Measurements from ENCODE around the gene POR. TPM values are rescaled to one million over a fixed set of nuclear protein-coding genes. Genes with fewer than 3 reads are reported as not detected.
A peak's percentile ranks its signal among the peaks of the same experiment; 100 is the strongest.
"Not testable (repeated sequence)": the region's sequence is repeated elsewhere in the genome, so short reads cannot be mapped to it uniquely, and the experiment has no call there.

The POR gene
- total and polyA plus RNA-seq, 2 experiments from 2014 or later, result 87.9 to 97.9 TPM

DNA sequence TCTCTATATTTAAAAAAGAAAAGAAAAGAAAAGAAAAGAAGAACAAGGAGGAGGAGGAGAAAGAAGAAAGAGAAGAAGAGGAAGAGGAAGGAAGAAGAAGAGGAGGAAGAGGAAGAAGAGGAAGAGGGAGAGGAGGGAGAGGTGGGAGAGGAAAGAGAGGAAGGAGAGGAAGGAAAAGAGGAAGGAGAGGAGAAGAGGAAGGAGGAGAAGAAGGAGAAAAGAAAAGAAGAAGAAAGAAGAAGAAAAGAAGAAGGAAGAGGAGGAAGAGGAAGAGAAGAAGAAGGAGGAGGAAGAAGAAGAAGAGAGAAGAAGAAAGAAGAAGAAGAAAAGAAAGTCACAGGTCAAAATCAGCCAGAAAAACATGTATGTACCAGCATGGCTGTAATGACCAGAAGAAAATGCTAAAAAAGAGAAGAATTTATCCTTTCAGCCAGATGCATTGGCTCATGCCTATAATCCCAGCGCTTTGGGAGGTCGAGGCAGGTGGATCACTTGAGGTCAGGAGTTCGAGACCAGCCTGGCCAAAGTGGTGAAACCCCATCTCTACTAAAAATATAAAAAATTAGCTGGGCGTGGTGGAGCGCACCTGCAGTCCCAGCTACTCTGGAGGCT, 5.3 kb upstream of the POR start:
- Histone ChIP-seq H3K27ac (no peak overlapping the region), H3K4me3 (no peak overlapping the region), H3K36me3 (no peaks in the 10 kb centered on the region), H3K4me1 (ENCODE audit: low read depth) (peaks cover 3% of the 10 kb centered on the region), H3K9me3 (ENCODE audit: low read depth) (no peaks in the 10 kb centered on the region), H3K27me3 (no peaks in the 10 kb centered on the region)
- TF ChIP-seq, protein P1, sequence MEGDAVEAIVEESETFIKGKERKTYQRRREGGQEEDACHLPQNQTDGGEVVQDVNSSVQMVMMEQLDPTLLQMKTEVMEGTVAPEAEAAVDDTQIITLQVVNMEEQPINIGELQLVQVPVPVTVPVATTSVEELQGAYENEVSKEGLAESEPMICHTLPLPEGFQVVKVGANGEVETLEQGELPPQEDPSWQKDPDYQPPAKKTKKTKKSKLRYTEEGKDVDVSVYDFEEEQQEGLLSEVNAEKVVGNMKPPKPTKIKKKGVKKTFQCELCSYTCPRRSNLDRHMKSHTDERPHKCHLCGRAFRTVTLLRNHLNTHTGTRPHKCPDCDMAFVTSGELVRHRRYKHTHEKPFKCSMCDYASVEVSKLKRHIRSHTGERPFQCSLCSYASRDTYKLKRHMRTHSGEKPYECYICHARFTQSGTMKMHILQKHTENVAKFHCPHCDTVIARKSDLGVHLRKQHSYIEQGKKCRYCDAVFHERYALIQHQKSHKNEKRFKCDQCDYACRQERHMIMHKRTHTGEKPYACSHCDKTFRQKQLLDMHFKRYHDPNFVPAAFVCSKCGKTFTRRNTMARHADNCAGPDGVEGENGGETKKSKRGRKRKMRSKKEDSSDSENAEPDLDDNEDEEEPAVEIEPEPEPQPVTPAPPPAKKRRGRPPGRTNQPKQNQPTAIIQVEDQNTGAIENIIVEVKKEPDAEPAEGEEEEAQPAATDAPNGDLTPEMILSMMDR (IDR thresholded peaks at IDR 0.05; ENCODE audit: low read depth, low read length), result no peak
- DNase-seq (ENCODE audit: low read depth in 1 of 2, low spot score in 1 of 2), result no peak

DNA sequence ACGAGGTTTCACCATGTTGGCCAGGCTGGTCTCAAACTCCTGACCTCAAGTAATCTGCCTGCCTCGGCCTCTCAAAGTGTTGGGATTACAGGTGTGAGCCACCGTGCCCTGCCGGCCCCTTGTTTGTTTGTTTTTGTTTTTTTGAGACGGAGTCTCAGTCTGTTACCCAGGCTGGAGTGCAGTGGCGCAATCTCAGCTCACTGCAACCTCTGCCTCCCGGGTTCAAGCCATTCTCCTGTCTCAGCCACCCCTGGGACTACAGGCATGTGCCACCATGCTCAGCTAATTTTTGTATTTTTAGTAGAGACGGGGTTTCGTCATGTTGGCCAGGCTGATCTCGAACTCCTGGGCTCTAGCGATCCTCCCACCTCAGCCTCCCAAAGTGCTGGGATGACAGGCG, 3.8 kb upstream of the POR start:
- not testable (repeated sequence) for H3K9me3 ChIP-seq (ENCODE audit: low read depth); H3K27ac ChIP-seq; H3K4me3 ChIP-seq; H3K36me3 ChIP-seq; H3K4me1 ChIP-seq (ENCODE audit: low read depth); DNase-seq (ENCODE audit: low read depth in 1 of 2, low spot score in 1 of 2); H3K27me3 ChIP-seq

DNA sequence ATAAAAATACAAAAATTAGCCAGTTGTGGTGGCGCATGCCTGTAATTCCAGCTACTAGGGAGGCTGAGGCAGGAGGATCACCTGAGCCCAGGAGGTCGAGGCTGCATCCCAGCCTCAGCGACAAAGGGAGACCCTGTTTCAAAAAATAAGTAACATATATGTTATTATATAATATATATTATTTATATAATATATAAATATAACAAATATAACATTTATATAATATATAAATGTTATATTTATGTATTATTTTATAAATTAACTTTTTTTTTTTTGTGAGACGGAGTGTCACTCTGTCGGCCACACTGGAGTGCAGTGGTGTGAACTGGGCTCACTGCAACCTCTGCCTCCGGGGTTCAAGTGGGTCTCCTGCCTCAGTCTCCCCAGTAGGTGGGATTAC, 1.5 kb upstream of the POR start:
- Histone ChIP-seq H3K36me3 (no peaks in the 10 kb centered on the region), H3K9me3 (ENCODE audit: low read depth) (no peaks in the 10 kb centered on the region), H3K27me3 (no peaks in the 10 kb centered on the region), H3K27ac (no peak overlapping the region), H3K4me3 (no peak overlapping the region), H3K4me1 (ENCODE audit: low read depth) (peaks cover 3% of the 10 kb centered on the region)
- TF ChIP-seq, protein P1 (IDR thresholded peaks at IDR 0.05; ENCODE audit: low read depth, low read length), result no peak
- DNase-seq (ENCODE audit: low read depth in 1 of 2, low spot score in 1 of 2), result no peak

DNA sequence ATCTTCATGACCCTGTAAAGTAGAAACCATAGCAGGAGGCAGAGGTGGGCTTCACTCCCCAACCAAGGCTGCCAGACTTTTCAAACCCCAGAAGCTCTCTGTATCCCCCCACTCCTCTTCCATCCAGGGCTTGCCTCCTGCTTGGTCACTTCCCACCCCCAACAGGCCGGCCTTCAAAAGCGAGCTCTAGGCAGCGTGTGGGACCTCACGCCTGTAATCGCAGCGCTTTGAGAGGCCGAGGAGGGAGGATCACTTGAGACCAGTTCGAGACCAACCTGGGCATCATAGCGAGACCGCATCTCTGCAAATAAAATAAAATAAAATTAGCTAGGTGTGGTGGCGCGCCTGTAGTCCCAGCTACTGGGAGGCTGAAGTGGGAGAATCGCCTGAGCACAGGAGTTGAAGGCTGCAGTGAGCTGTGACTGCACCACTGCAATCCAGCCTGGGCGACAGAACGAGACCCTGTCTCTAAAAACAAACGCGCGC, 743 bp upstream of the POR start:
- TF ChIP-seq, protein P1 (IDR thresholded peaks at IDR 0.05; ENCODE audit: low read depth, low read length), result no peak
- H3K4me1 ChIP-seq (ENCODE audit: low read depth), result peaks cover 3% of the 10 kb centered on the region
- no peak for DNase-seq (ENCODE audit: low read depth in 1 of 2, low spot score in 1 of 2)
- peak overlapping the region; percentile 84 for H3K27ac ChIP-seq
- peak overlapping the region; percentile 72 for H3K4me3 ChIP-seq
- H3K36me3 ChIP-seq, result no peaks in the 10 kb centered on the region
- no peaks in the 10 kb centered on the region for H3K9me3 ChIP-seq (ENCODE audit: low read depth)
- no peaks in the 10 kb centered on the region for H3K27me3 ChIP-seq

DNA sequence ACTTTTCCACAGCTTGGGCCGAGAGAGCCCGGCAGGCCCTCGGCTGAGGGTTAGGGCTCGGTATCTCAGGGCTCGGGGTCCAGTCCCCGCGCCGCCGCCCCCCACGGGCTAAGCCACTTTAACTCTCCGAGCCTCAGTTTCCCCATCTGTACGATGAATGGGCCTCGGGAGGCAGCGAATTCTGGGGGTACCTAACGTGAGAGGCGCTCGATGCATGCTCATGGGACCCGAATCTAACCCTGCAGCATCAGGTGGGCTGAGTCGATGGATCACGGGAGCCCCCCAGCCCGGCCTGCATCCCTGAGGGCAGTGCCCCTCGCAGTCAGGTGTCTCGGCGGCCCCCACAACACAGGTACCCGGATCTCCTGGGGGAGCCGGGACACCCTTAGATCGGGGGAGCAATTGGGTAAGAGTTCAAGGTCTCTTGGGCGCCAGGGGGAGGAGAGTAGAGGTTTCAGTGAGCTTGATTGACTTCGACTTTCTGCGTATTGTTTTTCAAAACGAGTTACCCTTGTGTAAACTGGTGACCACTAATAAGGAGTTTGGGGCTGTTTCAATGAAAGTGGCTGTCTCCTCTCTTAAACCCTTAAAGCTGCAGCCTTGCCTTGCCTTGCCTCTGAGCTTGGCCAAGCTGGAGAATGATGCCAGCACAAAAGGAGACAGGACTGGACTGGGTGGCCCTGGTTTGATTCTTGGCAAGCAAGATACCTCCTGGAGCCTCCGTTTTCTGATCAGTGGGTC, 631 bp downstream of the POR start:
- H3K4me1 ChIP-seq (ENCODE audit: low read depth), result peaks cover 3% of the 10 kb centered on the region
- TF ChIP-seq, protein P1 (IDR thresholded peaks at IDR 0.05; ENCODE audit: low read depth, low read length), result no peak
- no peaks in the 10 kb centered on the region for H3K27me3 ChIP-seq
- peak in 1 of 2 donors; percentile 50 for DNase-seq (ENCODE audit: low read depth in 1 of 2, low spot score in 1 of 2)
- peak overlapping the region; percentile 52 for H3K27ac ChIP-seq
- no peaks in the 10 kb centered on the region for H3K36me3 ChIP-seq
- H3K9me3 ChIP-seq (ENCODE audit: low read depth), result no peaks in the 10 kb centered on the region
- peak overlapping the region; percentile 72 for H3K4me3 ChIP-seq

DNA sequence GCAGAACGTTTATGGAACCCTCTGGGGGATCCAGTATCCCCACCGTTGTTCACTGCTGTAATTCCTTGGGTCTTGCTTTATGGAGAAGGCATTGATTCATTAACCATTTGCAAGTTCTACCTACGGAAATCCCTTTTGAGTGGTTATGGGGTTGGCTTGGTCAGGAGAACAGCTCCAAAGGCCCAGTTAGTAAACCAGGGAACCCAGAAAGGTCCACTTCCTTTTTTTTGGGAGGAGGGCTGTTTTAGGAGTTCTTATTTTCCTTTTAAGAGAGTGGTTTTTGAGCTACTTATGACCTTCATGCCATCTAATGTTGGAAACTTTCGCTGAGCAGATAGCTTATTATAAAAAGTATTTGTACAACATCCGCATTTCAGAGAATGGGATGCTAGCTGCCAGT, 1.3 kb downstream of the POR start:
- no peak for DNase-seq (ENCODE audit: low read depth in 1 of 2, low spot score in 1 of 2)
- Histone ChIP-seq H3K36me3 (no peaks in the 10 kb centered on the region), H3K27ac (no peak overlapping the region), H3K27me3 (no peaks in the 10 kb centered on the region), H3K4me3 (peak overlapping the region; percentile 72), H3K4me1 (ENCODE audit: low read depth) (peaks cover 3% of the 10 kb centered on the region), H3K9me3 (ENCODE audit: low read depth) (no peaks in the 10 kb centered on the region)
- TF ChIP-seq, protein P1 (IDR thresholded peaks at IDR 0.05; ENCODE audit: low read depth, low read length), result no peak
